GM19438 (cell line): ENCODE data around the gene MAD2L1BP.
A peak's percentile ranks its signal among the peaks of the same experiment; 100 is the strongest.
"Not testable (repeated sequence)": the region's sequence is repeated elsewhere in the genome, so short reads cannot be mapped to it uniquely, and the experiment has no call there.

Experiments used
- ATAC-seq: cut with Tn5 transposase; IDR thresholded peaks from one replicate; pipeline ENCODE4 v1.9.1; 2021; ENCODE audit warnings: low read depth; ENCODE audit not compliant: unreplicated experiment

The MAD2L1BP gene, protein sequence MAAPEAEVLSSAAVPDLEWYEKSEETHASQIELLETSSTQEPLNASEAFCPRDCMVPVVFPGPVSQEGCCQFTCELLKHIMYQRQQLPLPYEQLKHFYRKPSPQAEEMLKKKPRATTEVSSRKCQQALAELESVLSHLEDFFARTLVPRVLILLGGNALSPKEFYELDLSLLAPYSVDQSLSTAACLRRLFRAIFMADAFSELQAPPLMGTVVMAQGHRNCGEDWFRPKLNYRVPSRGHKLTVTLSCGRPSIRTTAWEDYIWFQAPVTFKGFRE

DNA sequence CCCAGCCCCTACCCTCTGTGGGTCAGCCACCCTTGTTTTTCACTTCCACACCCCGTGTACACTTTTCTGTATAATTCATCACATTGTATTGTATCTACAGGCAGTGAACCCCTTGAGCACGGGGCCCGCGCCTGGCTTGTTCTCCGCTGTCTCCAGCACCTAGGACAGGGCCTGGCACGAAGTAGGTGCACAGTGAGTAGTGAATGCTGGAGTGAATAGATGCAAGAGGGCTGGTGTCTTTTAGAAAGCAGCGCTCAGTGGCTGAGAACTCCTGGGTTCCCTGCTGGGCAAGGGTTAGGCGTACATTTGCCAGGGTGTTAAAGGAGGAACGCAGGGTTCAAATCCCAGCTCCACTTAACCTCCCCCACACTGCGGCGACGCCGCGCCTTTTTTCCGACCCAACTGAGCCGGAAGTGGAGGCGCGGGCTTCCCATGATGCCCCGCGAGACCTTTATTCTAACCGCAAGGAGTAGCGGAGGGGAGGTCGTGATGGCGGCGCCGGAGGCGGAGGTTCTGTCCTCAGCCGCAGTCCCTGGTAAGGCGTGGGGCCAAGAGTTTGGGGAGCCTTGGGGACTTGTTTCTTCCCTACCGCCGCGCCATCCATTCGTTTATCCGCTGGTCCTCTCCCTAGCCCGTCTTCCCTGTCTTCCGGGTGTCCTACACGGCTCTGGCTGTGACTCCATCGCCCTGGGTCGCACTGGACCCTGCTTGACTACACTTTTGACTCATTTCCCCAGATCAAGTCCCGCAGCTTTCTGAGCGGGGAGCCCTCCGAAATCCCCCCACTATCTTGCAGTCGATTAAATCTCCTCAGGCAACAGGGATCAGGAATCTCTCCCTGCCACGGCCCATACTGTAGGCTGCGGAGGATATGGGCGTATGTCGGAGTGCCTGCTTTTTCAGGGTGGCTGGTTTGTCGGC is at the start of gene MAD2L1BP:
TSS of gene MAD2L1BP (plus strand) at position 454 of the 921 bp plus-strand sequence. CDS start at position 490, 36 bp downstream.
- peak; percentile 88 for ATAC-seq

- ATAC-seq, result no peak
These were observed 47.4 kb upstream of the MAD2L1BP start for GRCh38 chr6:43588194-43588593.

GRCh38 chr6:43589564-43589963 is 46.1 kb upstream of the MAD2L1BP start:
- ATAC-seq, result not testable (repeated sequence)

DNA sequence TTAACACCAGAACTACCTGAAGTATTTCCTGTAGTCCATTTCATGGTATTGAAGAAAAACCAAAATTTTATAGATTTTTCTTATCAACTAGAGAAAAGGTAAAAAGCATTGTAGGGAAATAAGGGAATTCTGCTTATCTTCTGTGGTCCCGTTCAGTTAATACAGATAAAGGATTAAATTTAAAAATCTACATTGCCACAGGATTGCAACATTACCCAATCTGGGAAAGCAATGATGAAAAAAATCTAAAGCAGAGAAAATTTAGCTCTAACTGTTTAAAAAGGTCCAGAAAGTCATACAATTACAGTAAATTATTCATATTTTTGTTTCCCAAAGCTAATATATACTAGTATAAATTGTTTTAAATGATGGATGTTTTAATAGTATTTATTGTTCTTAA is 41.7 kb upstream of the MAD2L1BP start:
- ATAC-seq, result no peak

DNA sequence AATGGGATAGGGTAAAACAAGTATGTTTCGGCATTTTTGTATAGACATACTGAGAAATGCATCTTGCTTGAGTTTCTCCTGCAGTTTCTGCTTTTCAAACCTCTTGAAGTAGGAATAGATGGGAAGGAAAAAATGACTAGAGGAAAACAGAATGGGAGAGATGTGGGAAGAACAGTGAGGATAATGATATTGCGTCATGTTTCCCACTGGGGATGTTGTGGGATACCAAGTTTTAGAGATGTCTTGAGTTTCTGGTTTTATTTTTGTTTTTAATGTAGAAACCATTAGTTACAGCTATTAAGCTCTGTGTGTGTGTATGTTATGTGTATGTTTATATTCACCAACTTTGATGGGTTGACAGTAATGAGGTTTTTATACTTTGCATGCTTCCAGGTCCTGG is 35.0 kb upstream of the MAD2L1BP start:
- ATAC-seq, result no peak

- no peak for ATAC-seq
These were observed 31.5 kb upstream of the MAD2L1BP start for GRCh38 chr6:43604174-43604573.

GRCh38 chr6:43606019-43606418 is 29.6 kb upstream of the MAD2L1BP start:
- no peak for ATAC-seq

DNA sequence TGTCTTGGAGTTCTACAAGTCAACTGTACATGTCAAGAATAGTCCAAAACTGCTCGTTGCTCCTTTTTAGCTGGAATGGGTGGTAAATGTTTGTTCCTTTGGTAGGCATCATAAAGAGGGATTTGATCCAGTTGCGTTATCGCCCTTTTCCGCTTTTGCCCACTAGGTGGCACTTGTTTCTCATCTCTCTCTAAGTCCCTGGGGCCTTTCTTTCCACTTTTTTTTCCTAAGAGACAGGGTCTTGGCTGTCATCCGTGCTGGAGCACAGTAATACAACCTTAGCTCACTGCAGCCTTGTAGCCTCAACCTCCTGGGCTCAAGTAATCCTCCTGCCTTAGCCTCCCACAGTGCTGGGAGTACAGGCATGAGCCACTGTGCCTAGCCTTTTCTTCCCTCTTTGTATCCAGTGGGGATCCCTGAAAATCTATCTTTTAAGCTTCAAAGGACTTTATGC is 27.3 kb upstream of the MAD2L1BP start:
- ATAC-seq, result no peak

GRCh38 chr6:43608807-43609206 is 26.8 kb upstream of the MAD2L1BP start:
- ATAC-seq, result no peak

DNA sequence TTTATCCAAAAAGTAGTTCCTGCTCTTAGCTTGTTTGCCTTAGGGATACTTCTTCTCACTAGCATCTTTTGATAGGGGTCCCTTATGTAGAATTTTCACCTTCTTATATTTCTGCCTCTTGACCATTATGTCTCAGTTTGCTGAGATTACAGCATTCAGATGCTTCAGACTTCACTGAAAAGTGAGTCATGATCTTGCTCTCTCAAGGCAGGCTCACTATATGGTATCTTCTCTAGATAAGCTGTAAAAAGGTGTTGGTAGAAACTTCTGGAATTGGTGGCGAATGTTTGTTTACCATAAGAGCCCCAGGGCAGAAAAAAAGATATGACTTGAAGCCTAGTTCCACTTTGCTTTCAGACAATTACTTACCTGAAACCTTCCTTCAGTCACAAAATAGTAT is 26.2 kb upstream of the MAD2L1BP start:
- no peak for ATAC-seq

DNA sequence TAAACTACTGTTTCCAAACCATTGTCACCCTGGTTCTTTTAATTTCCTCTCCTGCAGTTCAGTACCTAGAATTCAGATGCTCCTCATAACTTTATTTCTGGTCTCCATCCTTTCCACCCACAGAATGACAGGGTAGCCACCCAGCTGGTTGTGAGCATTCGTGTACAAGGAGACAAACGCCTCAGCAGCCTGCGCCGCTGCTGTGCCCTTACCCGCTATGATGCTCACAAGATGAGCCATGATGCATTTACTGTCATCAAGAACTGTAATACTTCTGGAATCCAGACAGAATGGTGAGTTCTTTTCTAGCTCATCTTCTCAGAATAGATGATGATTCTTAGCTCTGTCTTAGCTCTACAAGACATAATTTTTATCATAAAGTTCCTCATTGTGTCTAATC is 25.2 kb upstream of the MAD2L1BP start:
- no peak for ATAC-seq

- ATAC-seq, result no peak
These were observed 21.8 kb upstream of the MAD2L1BP start for GRCh38 chr6:43613721-43614395.

GRCh38 chr6:43614396-43614730 is 21.3 kb upstream of the MAD2L1BP start:
- ATAC-seq, result no peak

DNA sequence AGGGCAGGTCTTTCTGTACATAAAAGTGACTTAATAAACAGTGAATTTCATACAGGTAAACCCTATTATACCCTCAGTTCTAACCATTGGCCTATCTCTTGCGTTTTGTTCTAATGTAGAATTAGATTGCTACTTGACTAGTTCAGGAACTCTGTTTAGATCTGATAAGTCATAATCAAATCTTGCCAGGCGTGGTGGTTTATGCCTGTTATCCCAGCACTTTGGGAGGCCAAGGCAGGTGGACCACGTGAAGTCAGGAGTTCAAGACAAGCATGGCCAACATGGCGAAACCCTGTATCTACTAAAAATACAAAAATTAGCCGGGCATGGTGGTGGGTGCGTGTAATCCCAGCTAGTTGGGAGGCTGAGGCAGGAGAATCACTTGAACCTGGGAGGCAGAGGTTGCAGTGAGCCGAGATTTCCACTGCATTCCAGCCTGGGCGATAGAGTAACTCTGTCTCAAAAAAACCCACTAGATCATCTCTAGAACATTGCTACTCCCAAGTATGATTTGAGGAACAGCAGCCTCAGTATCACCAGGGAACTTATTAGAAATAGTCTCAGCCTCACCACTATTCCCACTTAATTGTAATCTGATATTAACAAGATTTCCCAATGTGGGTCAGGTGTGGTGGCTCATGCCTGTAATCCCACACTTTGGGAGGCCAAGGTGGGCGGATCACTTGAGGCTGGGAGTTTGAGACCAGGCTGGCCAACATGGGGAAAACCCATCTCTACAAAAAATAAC is 18.7 kb upstream of the MAD2L1BP start:
- ATAC-seq, result no peak

DNA sequence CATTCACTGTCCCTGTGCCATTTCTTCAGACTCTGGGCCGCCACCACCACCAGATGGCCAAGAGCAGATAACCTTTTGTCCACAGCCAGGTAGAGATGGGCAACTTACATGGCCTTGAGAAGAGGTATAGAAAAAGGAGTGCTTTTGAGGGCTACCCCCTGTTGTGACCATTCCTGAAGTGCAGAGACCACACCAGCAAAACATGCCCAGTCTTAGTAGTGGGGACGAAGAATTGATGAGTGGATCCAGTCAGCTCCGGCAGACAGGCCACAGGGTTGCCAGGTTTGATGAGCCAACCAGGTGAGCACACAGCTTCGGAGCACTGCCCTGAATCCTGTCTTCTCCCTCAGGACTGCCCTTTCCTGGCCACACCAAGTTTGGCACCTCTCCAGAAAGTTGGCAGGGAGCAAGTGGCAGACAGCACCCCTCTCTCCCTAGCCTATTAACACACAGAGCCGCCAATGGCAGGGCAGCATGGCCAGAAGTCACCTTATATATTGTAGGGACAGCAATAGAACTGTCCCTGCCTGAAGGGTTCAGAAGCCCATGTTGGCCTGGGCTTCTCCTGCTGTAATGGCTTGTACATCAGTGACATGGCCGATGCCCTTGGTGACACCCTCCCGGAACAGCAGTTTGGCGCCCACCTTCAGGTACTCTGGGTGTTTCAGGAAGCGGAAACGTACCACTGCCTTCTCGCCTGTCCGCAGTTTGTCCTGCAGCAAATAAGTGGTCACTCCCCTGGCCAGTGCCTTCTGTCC is 14.4 kb upstream of the MAD2L1BP start:
- ATAC-seq, result no peak

DNA sequence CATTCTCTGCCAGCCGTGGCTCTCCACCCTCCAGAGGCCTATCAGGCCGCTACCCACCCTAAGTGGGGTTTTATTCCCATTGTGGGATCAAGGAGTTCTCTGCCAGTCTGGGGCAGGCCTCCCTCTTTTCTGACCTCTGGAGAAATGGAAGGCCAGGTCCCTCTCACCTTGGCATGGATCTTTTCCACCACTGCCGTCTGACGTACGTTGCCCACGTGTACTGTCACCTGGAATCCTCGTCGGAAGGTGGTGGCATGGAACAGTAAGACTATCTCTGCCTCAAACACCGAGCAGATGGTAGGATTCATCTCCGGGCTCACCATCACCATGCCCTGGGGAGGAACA is 13.8 kb upstream of the MAD2L1BP start:
- no peak for ATAC-seq

DNA sequence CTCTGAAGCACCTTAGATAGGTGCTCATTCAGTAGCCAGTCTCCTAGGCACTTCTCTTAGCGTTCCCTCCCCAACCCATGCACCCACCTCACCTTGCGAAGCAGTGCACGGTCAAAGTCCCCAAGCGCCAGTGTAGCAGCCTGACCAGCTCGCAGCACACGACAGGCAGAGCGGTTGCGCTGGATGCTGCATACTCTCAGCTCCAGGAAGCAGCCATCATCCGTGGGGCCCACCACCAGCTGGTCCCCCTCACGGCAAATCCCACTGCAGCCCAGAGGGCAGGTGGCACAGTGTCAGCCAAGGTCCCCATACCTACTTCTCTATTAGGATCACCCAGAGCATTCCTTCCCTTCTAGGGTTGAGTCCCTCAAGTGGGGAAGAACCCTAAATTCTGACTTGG is 13.1 kb upstream of the MAD2L1BP start:
- no peak for ATAC-seq

- ATAC-seq, result no peak
These were observed 11.5 kb upstream of the MAD2L1BP start for GRCh38 chr6:43623880-43624785.

- ATAC-seq, result no peak
These were observed 10.8 kb upstream of the MAD2L1BP start for GRCh38 chr6:43624786-43625288.
